ENCODE data around the gene ERVH48-1. TPM values are rescaled to one million over a fixed set of nuclear protein-coding genes. Genes with fewer than 3 reads are reported as not detected.
"Not testable (repeated sequence)": the region's sequence is repeated elsewhere in the genome, so short reads cannot be mapped to it uniquely, and the experiment has no call there.

Gene ERVH48-1
- total RNA-seq, 4 donors from 2014 or later, result not detected

DNA sequence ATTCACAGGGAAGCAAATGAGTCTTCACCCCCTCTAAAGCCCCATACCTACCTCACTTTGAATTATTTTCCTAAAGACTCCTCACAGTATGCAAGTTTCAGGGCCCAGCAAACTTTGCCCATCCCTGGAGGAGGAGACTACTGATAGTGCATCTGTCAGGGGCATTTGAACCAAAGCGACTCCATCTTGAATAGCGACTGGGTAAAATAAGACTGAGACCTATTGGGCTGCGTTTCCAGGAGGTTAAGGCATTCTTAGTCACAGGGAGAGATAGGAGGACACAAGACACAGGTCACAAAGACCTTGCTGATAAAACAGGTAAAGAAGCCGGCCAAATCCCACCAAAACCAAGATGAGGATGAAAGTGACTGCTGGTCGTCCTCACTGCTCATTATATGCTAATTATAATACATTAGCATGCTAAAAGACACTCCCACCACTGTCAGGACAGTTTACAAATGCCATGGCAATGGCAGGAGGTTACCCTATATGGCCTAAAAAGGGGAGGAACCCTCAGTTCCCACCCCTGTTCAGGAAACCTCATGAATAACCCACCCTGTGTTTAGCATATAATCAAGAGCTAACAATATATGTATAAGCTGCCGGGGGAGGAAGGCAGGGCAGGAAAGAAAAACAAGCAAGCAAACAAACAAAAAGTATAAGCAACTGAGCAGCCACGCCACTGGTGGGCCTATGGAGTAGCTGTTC lies 45.7 kb upstream of the ERVH48-1 start:
- intact Hi-C loops (cut with DNase I; ENCODE audit: low total_unique reads), result loop anchor here (5.0 kb wide), 1 partner anchor 806 kb away; the partner anchor contains the start of gene CSTB
- Histone ChIP-seq H3K4me1 (peaks cover 10% of the 10 kb centered on the region in 2 donors), H3K27ac (no peak overlapping the region), H3K36me3 (no peaks in the 10 kb centered on the region), H3K4me3 (no peak overlapping the region), H3K9me3 (no peaks in the 10 kb centered on the region), H3K27me3 (no peaks in the 10 kb centered on the region)
- TF ChIP-seq POLR2A (IDR thresholded peaks at IDR 0.05), result no peak
- TF ChIP-seq, protein P1, sequence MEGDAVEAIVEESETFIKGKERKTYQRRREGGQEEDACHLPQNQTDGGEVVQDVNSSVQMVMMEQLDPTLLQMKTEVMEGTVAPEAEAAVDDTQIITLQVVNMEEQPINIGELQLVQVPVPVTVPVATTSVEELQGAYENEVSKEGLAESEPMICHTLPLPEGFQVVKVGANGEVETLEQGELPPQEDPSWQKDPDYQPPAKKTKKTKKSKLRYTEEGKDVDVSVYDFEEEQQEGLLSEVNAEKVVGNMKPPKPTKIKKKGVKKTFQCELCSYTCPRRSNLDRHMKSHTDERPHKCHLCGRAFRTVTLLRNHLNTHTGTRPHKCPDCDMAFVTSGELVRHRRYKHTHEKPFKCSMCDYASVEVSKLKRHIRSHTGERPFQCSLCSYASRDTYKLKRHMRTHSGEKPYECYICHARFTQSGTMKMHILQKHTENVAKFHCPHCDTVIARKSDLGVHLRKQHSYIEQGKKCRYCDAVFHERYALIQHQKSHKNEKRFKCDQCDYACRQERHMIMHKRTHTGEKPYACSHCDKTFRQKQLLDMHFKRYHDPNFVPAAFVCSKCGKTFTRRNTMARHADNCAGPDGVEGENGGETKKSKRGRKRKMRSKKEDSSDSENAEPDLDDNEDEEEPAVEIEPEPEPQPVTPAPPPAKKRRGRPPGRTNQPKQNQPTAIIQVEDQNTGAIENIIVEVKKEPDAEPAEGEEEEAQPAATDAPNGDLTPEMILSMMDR (IDR thresholded peaks at IDR 0.05 in 4 of 5, conservative IDR thresholded peaks at IDR 0.05 in 1 of 5), result no peak
- ATAC-seq (no peak), DNase-seq (no peak)
- in situ Hi-C loops (cut with MboI; ENCODE audit: low sequenced_read_pairs in 4 of 4), result loop anchor here in 1 of 4 donors (10.0 kb wide), 1 partner anchor 76 kb away; the partner anchor contains the start of gene NDUFV3

DNA sequence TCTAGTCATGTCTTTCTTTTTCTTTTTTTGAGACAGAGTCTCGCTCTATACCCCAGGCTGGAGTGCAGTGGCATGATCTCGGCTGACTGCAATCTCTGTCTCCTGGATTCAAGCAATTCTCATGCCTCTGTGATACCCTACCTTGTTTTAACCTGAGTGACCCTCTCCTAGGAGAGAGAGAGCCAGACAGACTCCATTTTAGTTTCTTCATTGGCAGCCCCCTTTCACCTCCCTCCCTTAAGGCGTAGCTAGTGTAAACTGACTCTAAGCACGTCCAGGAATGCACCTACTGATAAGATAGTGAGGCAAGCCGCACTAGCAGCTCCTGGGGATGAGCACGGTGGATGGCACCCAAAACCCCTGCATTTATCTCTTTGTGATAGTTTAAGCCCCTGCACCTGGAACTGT lies 43.8 kb upstream of the ERVH48-1 start:
- Histone ChIP-seq H3K4me1 (peaks cover 4 to 6% of the 10 kb centered on the region in 2 donors), H3K36me3 (no peaks in the 10 kb centered on the region), H3K27me3 (no peaks in the 10 kb centered on the region), H3K27ac (no peak overlapping the region), H3K9me3 (no peaks in the 10 kb centered on the region), H3K4me3 (no peak overlapping the region)
- no peak for DNase-seq
- TF ChIP-seq, protein P1 (IDR thresholded peaks at IDR 0.05 in 4 of 5, conservative IDR thresholded peaks at IDR 0.05 in 1 of 5), result no peak
- TF ChIP-seq POLR2A (IDR thresholded peaks at IDR 0.05), result no peak
- in situ Hi-C loops (cut with MboI; ENCODE audit: low sequenced_read_pairs in 4 of 4) (no loop called here), intact Hi-C loops (cut with DNase I; ENCODE audit: low total_unique reads) (no loop called here)
- no peak for ATAC-seq

DNA sequence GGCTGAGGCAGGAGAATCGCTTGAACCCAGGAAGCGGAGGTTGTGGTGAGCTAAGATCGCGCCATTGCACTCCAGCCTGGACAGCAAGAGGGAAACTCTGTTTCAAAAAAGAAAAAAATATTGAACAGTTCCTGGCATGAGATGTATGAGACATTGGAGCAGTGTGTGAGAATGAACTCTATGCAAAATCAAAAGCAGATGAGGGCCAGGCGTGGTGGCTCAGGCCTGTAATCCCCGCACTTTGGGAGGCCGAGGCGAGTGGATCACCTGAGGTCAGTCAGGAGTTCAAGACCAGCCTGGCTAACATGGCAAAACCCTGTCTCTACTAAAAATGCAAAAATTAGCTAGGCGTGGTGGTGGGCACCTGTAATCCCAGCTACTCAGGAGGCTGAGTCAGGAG lies 42.2 kb upstream of the ERVH48-1 start:
- H3K36me3 ChIP-seq; H3K9me3 ChIP-seq; DNase-seq; ATAC-seq; H3K4me3 ChIP-seq; H3K4me1 ChIP-seq; H3K27ac ChIP-seq; intact Hi-C loops (cut with DNase I; ENCODE audit: low total_unique reads); in situ Hi-C loops (cut with MboI; ENCODE audit: low sequenced_read_pairs in 4 of 4); H3K27me3 ChIP-seq: not testable (repeated sequence)

DNA sequence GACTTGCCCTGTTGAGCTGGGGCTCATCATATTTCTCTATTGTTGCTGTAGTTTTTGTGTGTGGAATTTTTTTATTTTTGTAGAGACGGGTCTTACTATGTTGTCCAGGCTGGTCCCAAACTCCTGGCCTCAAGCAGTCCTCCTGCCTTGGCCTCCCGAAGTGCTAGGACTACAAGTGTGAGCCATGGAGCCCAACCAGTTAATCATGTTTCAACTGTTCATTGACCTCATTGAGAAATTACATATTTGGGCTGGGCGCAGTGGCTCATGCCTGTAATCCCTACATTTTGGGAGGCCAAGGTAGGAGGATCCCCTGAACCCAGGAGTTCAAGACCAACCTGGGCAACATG lies 39.8 kb upstream of the ERVH48-1 start:
- TF ChIP-seq, protein P1 (IDR thresholded peaks at IDR 0.05 in 4 of 5, conservative IDR thresholded peaks at IDR 0.05 in 1 of 5), result no peak
- TF ChIP-seq POLR2A (IDR thresholded peaks at IDR 0.05), result no peak
- Histone ChIP-seq H3K27me3 (no peaks in the 10 kb centered on the region), H3K27ac (no peak overlapping the region), H3K9me3 (no peaks in the 10 kb centered on the region), H3K36me3 (no peaks in the 10 kb centered on the region), H3K4me3 (no peak overlapping the region), H3K4me1 (peaks cover 0 to 6% of the 10 kb centered on the region in 2 donors)
- in situ Hi-C loops (cut with MboI; ENCODE audit: low sequenced_read_pairs in 4 of 4) (no loop called here), intact Hi-C loops (cut with DNase I; ENCODE audit: low total_unique reads) (no loop called here)
- ATAC-seq (no peak), DNase-seq (no peak)

DNA sequence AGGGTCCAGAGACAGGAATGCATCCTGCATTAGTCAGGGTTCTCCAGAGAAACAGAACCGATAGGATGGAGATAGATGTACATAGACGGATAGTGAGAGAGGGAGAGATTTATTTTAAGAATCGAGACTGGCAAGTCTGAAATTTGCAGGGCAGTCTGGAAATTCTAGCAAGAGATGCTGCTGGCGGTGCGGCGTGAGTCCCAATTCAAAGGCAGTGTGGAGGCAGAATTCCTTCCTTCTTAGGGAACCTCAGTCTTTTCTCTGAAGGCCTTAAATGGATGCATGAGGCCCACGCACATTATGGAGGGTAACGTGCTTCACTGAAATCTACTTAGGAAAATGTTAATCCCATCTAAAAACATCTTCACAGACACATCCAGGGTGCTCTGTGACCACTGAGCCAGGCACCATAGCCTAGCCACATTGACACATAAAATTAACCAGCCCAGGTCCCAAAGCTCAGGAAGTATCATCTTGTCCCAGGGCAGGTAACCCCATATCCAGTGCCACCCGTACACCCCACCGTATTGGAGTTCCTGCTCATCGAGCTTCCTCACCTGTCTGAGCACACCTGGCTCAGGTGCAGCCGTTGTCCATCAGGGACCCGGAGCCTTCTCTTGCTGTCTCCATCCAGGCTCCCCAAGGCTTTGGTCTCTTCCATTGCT lies 39.2 kb upstream of the ERVH48-1 start:
- Histone ChIP-seq H3K27me3 (no peaks in the 10 kb centered on the region), H3K36me3 (no peaks in the 10 kb centered on the region), H3K4me3 (no peak overlapping the region), H3K27ac (no peak overlapping the region), H3K9me3 (no peaks in the 10 kb centered on the region), H3K4me1 (peaks cover 0 to 6% of the 10 kb centered on the region in 2 donors)
- in situ Hi-C loops (cut with MboI; ENCODE audit: low sequenced_read_pairs in 4 of 4) (no loop called here), intact Hi-C loops (cut with DNase I; ENCODE audit: low total_unique reads) (no loop called here)
- TF ChIP-seq POLR2A (IDR thresholded peaks at IDR 0.05), result no peak
- TF ChIP-seq, protein P1 (IDR thresholded peaks at IDR 0.05 in 4 of 5, conservative IDR thresholded peaks at IDR 0.05 in 1 of 5), result no peak
- no peak for DNase-seq
- no peak for ATAC-seq

Measured in gastrocnemius medialis (tissue), 4 donors.